GM12872 (cell line): ENCODE data around the gene SEPTIN8.

Experiments
- CTCF ChIP-seq: IDR thresholded peaks from 3 replicates; pipeline ENCODE4 v1.5.1; 2011; ENCODE audit warnings: low read depth, mild to moderate bottlenecking, low read length, moderate library complexity; ENCODE audit not compliant: insufficient read depth

The SEPTIN8 gene

GRCh38 chr5:132777209-132778069, at the start of gene SEPTIN8:
Gene SEPTIN8, minus strand, starts transcription at chr5:132777239. Its CDS starts 102 bp downstream, at chr5:132777137.
- TF ChIP-seq CTCF, result no peak

GRCh38 chr5:132826424-132827082, 49.5 kb upstream of the SEPTIN8 start:
- no peak for TF ChIP-seq CTCF

GRCh38 chr5:132825834-132826391, 48.9 kb upstream of the SEPTIN8 start:
- no peak for TF ChIP-seq CTCF

- no peak for TF ChIP-seq CTCF
Observed at GRCh38 chr5:132825033-132825833, 48.2 kb upstream of the SEPTIN8 start.

- TF ChIP-seq CTCF, result no peak
Observed at GRCh38 chr5:132824426-132824825, 47.4 kb upstream of the SEPTIN8 start.

- no peak for TF ChIP-seq CTCF
Observed at GRCh38 chr5:132823481-132824050, 46.5 kb upstream of the SEPTIN8 start.
